ENCODE results near the gene APH1B. TPM values are rescaled to one million over a fixed set of nuclear protein-coding genes. Genes with fewer than 3 reads are reported as not detected.

APH1B gene
- total and polyA plus RNA-seq, 4 donors: 2.0 to 10.6 (median 4.6) TPM

- Histone ChIP-seq H3K27me3 (ENCODE audit: control insufficient read depth in 4 of 4, insufficient read depth in 4 of 4, low read length in 3 of 4) (no peaks in the 10 kb centered on the region), H3K9me3 (ENCODE audit: control insufficient read depth in 4 of 4, low read length in 3 of 4) (no peaks in the 10 kb centered on the region), H3K4me1 (ENCODE audit: control insufficient read depth in 4 of 4, insufficient read depth in 4 of 4, low read length in 3 of 4) (no peaks in the 10 kb centered on the region), H3K36me3 (ENCODE audit: control insufficient read depth in 4 of 4, insufficient read depth in 3 of 4, low read depth in 1 of 4, low read length in 3 of 4) (no peaks in the 10 kb centered on the region), H3K4me3 (ENCODE audit: low read depth in 1 of 3, low read length in 3 of 3) (no peak overlapping the region), H3K9ac (ENCODE audit: low read depth in 1 of 2, low read length in 2 of 2) (no peak overlapping the region), H3K27ac (ENCODE audit: low read depth in 1 of 2, low read length in 2 of 2) (no peak overlapping the region)
- no peak for DNase-seq (ENCODE audit: low spot score)
- 94% methylated on average over 2 of the region's 2 CpGs for WGBS
- TF ChIP-seq MAX (IDR thresholded peaks at IDR 0.05) (no peak), JUND (IDR thresholded peaks at IDR 0.05) (no peak), ZBTB33 (IDR thresholded peaks at IDR 0.05) (no peak), FOXA1 (IDR thresholded peaks at IDR 0.05) (no peak), HNF4G (IDR thresholded peaks at IDR 0.05) (no peak), RAD21 (IDR thresholded peaks at IDR 0.05) (no peak), GABPA (IDR thresholded peaks at IDR 0.05 in 1 of 2, conservative IDR thresholded peaks at IDR 0.05 in 1 of 2) (no peak), NR2F2 (IDR thresholded peaks at IDR 0.05) (no peak), REST (IDR thresholded peaks at IDR 0.05) (no peak), ATF3 (IDR thresholded peaks at IDR 0.05) (no peak), RXRA (IDR thresholded peaks at IDR 0.05) (no peak), FOXA2 (IDR thresholded peaks at IDR 0.05) (no peak)
Measured at GRCh38 chr15:63287109-63287508, 9.7 kb downstream of the APH1B start.

GRCh38 chr15:63288342-63288741 lies 10.9 kb downstream of the APH1B start:
- Histone ChIP-seq H3K36me3 (ENCODE audit: control insufficient read depth in 4 of 4, insufficient read depth in 3 of 4, low read depth in 1 of 4, low read length in 3 of 4) (no peaks in the 10 kb centered on the region), H3K4me3 (ENCODE audit: low read depth in 1 of 3, low read length in 3 of 3) (no peak overlapping the region), H3K4me1 (ENCODE audit: control insufficient read depth in 4 of 4, insufficient read depth in 4 of 4, low read length in 3 of 4) (peaks cover 0 to 2% (median 0%) of the 10 kb centered on the region in 4 donors), H3K27ac (ENCODE audit: low read depth in 1 of 2, low read length in 2 of 2) (no peak overlapping the region), H3K27me3 (ENCODE audit: control insufficient read depth in 4 of 4, insufficient read depth in 4 of 4, low read length in 3 of 4) (no peaks in the 10 kb centered on the region), H3K9me3 (ENCODE audit: control insufficient read depth in 4 of 4, low read length in 3 of 4) (no peaks in the 10 kb centered on the region), H3K9ac (ENCODE audit: low read depth in 1 of 2, low read length in 2 of 2) (no peak overlapping the region)
- WGBS: 74% methylated on average over 1 of the region's 1 CpG
- TF ChIP-seq HNF4G (IDR thresholded peaks at IDR 0.05) (no peak), ATF3 (IDR thresholded peaks at IDR 0.05) (no peak), SP1 (IDR thresholded peaks at IDR 0.05) (no peak)
- no peak for DNase-seq (ENCODE audit: low spot score)
